Tibial artery (tissue), 4 donors: ENCODE data around the gene PKDREJ.

ENCODE experiments used
- DNase-seq, 2 donors: peaks; one replicate each; pipeline ENCODE4 v3.0.0-alpha.2; 2019
- H3K27ac ChIP-seq, 2 donors: fragments of 200-600 bp; sonication (generic) in 1 of 2; 1 replicate in 1 of 2; 2 replicates in 1 of 2; pipeline ENCODE4 v1.5.1; 2018 to 2019; ENCODE audit warnings: mild to moderate bottlenecking in 1 of 2
- H3K27me3 ChIP-seq, 2 donors: fragments of 200-600 bp; sonication (generic) in 1 of 2; one replicate each; pipeline versions ENCODE4 v1.5.1 to v1.6.0; 2016 to 2019
- H3K36me3 ChIP-seq, 3 donors: fragments of 200-600 bp; sonication (generic) in 2 of 3; one replicate each; pipeline ENCODE4 v1.5.1; 2016 to 2019; ENCODE audit warnings: mild to moderate bottlenecking in 2 of 3
- H3K4me1 ChIP-seq, 4 donors: fragments of 200-600 bp; sonication (generic) in 2 of 4; 1 replicate in 3 of 4; 2 replicates in 1 of 4; pipeline ENCODE4 v1.5.1; 2016 to 2019
- H3K4me3 ChIP-seq, 2 donors: fragments of 200-600 bp; sonication (generic) in 1 of 2; 1 replicate in 1 of 2; 2 replicates in 1 of 2; pipeline ENCODE4 v1.5.1; 2018 to 2019; ENCODE audit warnings: mild to moderate bottlenecking in 2 of 2
- H3K9me3 ChIP-seq, 3 donors: fragments of 200-600 bp; sonication (generic) in 1 of 3; one replicate each; pipeline ENCODE4 v1.5.1; 2016 to 2019
- intact Hi-C: fragments of 100-400 bp; cut with DNase I; formaldehyde crosslinking; loops from one replicate; pipeline ENCODE4 v1.15.0; 2023; ENCODE audit warnings: low total_unique reads
- TF ChIP-seq, protein P1 (sequence below), 2 experiments: fragments of 200-600 bp in 1 of 2; fragments of 450-650 bp in 1 of 2; IDR thresholded peaks; one replicate each; pipeline ENCODE4 v1.5.1; 2017 to 2019; ENCODE audit warnings: antibody characterized with exemption in 2 of 2, mild to moderate bottlenecking in 1 of 2, moderate library complexity in 1 of 2

Gene PKDREJ

GRCh38 chr22:46262449-46263215 is 511 bp downstream of the PKDREJ start:
- TF ChIP-seq, protein P1, sequence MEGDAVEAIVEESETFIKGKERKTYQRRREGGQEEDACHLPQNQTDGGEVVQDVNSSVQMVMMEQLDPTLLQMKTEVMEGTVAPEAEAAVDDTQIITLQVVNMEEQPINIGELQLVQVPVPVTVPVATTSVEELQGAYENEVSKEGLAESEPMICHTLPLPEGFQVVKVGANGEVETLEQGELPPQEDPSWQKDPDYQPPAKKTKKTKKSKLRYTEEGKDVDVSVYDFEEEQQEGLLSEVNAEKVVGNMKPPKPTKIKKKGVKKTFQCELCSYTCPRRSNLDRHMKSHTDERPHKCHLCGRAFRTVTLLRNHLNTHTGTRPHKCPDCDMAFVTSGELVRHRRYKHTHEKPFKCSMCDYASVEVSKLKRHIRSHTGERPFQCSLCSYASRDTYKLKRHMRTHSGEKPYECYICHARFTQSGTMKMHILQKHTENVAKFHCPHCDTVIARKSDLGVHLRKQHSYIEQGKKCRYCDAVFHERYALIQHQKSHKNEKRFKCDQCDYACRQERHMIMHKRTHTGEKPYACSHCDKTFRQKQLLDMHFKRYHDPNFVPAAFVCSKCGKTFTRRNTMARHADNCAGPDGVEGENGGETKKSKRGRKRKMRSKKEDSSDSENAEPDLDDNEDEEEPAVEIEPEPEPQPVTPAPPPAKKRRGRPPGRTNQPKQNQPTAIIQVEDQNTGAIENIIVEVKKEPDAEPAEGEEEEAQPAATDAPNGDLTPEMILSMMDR (IDR thresholded peaks at IDR 0.05), result no peak
- peak; percentile 64 to 82 for DNase-seq
- Histone ChIP-seq H3K4me1 (peaks cover 0 to 18% (median 6%) of the 10 kb centered on the region in 4 donors), H3K27ac (no peak overlapping the region), H3K9me3 (peaks cover 0 to 10% (median 0%) of the 10 kb centered on the region in 3 donors), H3K27me3 (peaks cover 0 to 19% of the 10 kb centered on the region in 2 donors), H3K4me3 (peak overlapping the region; percentile 39 to 45), H3K36me3 (no peaks in the 10 kb centered on the region)
- intact Hi-C loops, result no loop called here

- intact Hi-C loops, result no loop called here
- Histone ChIP-seq H3K4me1 (peaks cover 0 to 7% (median 3%) of the 10 kb centered on the region in 4 donors), H3K27me3 (peaks cover 0 to 19% of the 10 kb centered on the region in 2 donors), H3K27ac (no peak overlapping the region), H3K9me3 (peaks cover 0 to 12% (median 0%) of the 10 kb centered on the region in 3 donors), H3K4me3 (no peak overlapping the region), H3K36me3 (no peaks in the 10 kb centered on the region)
- no peak for DNase-seq
- TF ChIP-seq, protein P1 (IDR thresholded peaks at IDR 0.05), result no peak
These were observed 3.1 kb downstream of the PKDREJ start for GRCh38 chr22:46260038-46260437.

GRCh38 chr22:46259374-46259773 is 3.8 kb downstream of the PKDREJ start:
- H3K27me3 ChIP-seq, result peaks cover 0 to 19% of the 10 kb centered on the region in 2 donors
- H3K9me3 ChIP-seq, result peaks cover 0 to 12% (median 0%) of the 10 kb centered on the region in 3 donors
- no peaks in the 10 kb centered on the region for H3K36me3 ChIP-seq
- TF ChIP-seq, protein P1 (IDR thresholded peaks at IDR 0.05), result no peak
- DNase-seq, result no peak
- H3K4me1 ChIP-seq, result peaks cover 0 to 7% (median 3%) of the 10 kb centered on the region in 4 donors
- H3K4me3 ChIP-seq, result no peak overlapping the region
- intact Hi-C loops, result loop anchor here (10.0 kb wide), 1 partner anchor 135 kb away; no protein-coding TSS in a partner anchor
- no peak overlapping the region for H3K27ac ChIP-seq

DNA sequence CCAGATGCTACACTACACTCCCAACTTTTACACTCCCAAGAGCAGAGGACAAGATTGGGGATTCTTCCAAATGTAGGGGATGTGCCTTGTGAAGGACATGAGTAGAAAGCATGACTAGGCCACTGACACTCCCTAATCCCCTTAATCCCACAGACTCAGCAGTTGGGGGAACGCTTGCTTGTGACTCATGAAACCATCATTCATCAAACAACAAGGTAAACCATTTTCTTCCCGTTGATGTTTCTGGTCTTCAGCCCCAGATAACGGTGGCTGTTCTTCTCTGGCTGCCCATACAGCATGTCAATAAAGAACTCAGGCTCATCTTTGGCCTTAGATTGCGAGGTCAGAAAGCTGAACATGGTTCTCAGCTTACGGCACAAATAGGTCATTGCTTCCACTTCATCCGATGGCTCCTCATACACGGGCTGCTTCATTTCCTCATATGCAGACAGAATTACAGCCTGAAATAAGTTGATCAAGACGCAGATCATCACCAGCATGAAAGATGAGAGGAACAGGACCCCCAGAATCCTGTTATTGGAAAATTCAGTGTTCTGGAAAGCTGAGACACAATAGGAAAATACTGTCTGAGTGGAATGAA is 6.7 kb downstream of the PKDREJ start:
- Histone ChIP-seq H3K4me3 (no peak overlapping the region), H3K36me3 (no peaks in the 10 kb centered on the region), H3K9me3 (peaks cover 0 to 12% (median 0%) of the 10 kb centered on the region in 3 donors), H3K4me1 (peaks cover 0 to 2% (median 0%) of the 10 kb centered on the region in 4 donors), H3K27me3 (peaks cover 0 to 10% of the 10 kb centered on the region in 2 donors), H3K27ac (no peak overlapping the region)
- no peak for DNase-seq
- intact Hi-C loops, result loop anchor here (10.0 kb wide), 1 partner anchor 132 kb away; no protein-coding TSS in a partner anchor
- TF ChIP-seq, protein P1 (IDR thresholded peaks at IDR 0.05), result no peak

DNA sequence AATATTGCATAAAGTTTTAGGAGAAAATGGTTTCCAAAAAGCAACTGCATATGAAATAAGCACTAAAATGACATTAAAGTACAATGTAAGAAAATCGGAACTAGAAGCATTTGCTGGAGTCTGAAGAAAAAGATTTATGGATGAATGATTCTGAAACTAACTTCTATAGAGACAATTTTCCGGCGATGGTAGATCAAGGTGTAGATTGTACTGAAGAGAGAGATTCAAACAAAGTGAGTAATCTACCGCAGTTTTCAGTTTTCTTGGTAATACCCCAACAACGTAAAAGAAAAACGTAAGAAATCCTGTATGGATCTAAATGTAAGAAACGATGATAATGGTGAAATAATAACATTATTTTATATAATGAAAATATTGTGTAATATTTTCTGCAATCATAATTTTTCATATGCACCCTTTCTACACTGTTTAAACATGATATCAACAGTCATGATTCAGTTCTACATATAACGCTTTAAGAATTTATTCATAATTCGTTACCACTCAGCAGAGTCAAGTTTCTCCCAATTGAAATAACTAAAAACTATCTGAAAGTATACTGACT is 11.2 kb downstream of the PKDREJ start:
- no peak for DNase-seq
- Histone ChIP-seq H3K27ac (no peak overlapping the region), H3K4me1 (peaks cover 0 to 23% (median 15%) of the 10 kb centered on the region in 4 donors), H3K36me3 (no peaks in the 10 kb centered on the region), H3K27me3 (no peaks in the 10 kb centered on the region), H3K4me3 (no peak overlapping the region), H3K9me3 (no peaks in the 10 kb centered on the region)
- TF ChIP-seq, protein P1 (IDR thresholded peaks at IDR 0.05), result no peak
- intact Hi-C loops, result loop anchor here (10.0 kb wide), 1 partner anchor 127 kb away; no protein-coding TSS in a partner anchor
